HS-5 (cell line): Measurements from ENCODE around the gene SLC2A8.
A peak's percentile ranks its signal among the peaks of the same experiment; 100 is the strongest.

ENCODE experiments used
- DNase-seq: peaks from one replicate; pipeline ENCODE4 v3.0.0-alpha.2; 2012; ENCODE audit warnings: low read depth

The SLC2A8 gene

DNA sequence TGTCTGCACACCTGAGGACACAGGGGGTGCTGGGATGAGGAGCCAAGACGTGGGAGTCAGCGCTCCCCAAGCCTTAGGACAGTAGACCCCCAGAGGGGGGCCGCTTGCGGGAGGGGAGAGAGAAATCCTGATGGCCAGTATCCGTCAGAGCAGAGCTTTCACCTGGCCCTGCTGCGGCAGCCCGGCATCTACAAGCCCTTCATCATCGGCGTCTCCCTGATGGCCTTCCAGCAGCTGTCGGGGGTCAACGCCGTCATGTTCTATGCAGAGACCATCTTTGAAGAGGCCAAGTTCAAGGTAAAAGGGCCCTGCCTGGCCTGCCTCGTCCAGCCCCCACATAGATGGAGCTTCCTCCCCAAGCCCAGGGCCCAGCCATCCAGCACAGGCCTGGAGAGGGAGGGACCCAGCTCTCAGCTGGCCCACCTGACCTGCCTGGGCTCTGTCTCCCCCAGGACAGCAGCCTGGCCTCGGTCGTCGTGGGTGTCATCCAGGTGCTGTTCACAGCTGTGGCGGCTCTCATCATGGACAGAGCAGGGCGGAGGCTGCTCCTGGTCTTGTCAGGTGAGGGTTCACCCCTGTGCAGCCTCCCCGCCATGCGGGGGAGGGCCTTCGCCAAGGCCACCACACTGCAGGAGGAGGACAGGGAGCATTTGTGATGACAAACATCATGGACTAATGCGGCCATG is 6.7 kb downstream of the SLC2A8 start:
- DNase-seq = no peak

DNA sequence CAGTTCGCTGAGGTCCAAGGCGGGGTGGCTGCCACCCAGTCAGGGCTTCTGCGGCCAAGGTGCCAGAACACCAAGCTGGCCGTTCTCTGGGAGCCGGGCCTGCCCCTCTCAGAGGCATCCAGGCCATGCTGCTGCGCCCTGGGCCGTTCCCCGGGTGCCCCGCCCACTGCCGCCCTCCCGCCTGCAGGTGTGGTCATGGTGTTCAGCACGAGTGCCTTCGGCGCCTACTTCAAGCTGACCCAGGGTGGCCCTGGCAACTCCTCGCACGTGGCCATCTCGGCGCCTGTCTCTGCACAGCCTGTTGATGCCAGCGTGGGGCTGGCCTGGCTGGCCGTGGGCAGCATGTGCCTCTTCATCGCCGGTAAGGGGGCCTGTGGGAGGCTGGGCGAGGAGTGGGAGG is 7.7 kb downstream of the SLC2A8 start:
- DNase-seq = no peak

DNA sequence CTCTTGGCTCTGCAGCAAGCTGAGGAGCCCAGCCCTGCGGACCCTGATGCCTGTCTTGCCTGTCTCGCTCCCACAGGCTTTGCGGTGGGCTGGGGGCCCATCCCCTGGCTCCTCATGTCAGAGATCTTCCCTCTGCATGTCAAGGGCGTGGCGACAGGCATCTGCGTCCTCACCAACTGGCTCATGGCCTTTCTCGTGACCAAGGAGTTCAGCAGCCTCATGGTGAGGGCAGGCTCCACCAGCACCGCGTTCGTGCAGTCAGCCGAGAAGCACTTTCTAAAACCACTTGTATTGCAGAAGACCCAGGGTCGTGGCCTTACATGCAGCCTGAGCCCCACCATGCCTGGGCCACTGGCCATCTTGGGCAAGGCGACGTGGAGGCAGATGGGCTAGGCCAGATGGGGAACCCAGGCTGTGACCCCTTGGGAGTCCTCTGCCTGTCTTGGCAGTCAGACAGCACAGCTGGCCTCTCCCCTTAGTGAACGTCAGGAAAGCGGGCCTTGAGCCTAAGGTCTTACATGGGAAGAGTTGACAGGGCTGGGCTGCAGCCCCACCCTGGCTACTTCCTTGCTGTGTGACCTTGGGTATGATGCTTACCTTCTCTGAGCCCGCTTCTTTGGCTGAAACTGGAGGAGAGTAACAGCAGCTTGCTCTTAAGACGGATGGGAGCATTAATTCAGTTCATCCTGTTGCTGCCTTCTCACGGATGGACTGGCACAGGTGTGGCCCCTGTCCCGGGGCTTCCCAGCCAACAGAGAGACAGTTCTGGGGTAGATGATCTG is 8.6 kb downstream of the SLC2A8 start:
- no peak for DNase-seq

DNA sequence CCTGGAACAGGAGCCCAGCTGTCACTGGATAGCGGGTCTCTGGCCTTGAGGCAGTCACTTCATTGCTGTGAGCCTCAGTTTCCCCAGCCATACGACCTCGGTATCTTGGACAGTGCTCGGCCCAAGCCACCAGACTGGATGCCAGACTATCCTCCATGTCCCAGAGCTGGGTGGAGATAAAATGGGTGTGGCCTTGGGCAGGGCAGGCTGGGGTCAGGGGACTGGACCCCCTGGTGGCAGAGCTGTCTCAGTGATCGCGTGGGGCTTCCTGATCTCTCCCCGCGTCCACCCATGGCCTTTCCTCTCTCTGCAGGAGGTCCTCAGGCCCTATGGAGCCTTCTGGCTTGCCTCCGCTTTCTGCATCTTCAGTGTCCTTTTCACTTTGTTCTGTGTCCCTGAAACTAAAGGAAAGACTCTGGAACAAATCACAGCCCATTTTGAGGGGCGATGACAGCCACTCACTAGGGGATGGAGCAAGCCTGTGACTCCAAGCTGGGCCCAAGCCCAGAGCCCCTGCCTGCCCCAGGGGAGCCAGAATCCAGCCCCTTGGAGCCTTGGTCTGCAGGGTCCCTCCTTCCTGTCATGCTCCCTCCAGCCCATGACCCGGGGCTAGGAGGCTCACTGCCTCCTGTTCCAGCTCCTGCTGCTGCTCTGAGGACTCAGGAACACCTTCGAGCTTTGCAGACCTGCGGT is 10.0 kb downstream of the SLC2A8 start:
- DNase-seq = no peak

DNA sequence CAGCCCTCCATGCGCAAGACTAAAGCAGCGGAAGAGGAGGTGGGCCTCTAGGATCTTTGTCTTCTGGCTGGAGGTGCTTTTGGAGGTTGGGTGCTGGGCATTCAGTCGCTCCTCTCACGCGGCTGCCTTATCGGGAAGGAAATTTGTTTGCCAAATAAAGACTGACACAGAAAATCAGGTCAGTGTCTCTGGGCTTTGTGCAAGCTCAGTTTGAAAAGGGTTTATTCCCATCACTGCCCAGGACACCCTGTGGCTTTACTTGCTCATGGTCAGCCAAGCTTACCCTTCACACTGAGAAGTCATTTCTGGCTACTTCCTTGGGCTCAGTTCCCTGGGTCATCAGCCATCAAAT is 10.5 kb downstream of the SLC2A8 start:
- no peak for DNase-seq

GRCh38 chr9:127411122-127411521 is 14.2 kb downstream of the SLC2A8 start:
- no peak for DNase-seq

DNA sequence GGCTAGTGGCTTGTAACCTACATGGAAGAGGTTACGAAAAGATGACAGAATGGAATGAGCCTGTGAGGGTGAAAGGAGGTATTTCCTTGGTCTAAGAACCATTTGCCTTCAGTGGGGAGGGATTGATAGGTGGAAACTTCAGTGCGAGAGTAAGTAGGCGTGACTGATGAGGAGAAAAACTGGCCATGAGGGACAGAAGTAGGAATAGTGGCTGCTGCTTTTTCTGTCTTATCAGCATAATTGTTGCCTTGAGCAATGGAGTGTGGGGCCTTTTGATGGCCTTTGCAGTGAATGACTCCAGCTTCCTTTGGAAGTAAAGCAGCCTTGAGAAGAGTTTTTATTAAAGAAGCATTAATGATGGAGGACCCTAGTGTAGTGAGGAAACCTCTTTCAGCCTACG is 18.2 kb downstream of the SLC2A8 start:
- no peak for DNase-seq

DNA sequence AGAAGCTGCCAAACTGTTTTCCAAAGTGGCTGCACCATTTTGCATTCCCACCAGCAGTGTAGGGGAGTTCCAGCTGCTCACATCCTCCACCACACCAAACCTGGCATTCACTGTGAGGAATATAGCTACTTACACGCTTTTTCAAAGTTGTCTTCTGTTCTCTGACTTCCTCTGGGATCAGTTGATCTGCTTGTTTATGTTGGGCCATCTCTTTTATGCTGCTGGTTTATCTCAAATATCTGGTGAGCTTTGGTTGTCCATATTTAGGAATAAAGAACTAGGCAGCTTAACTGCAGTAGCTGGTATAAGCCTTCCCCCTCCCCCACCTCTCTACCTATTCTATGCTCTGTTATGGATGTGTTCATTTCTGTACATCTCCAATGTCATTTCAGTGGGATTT is 18.7 kb downstream of the SLC2A8 start:
- no peak for DNase-seq

- DNase-seq = peak; percentile 24
Measured at GRCh38 chr9:127417131-127418036, 20.4 kb downstream of the SLC2A8 start.

- no peak for DNase-seq
Measured at GRCh38 chr9:127418037-127418471, 21.1 kb downstream of the SLC2A8 start.

- DNase-seq = no peak
Measured at GRCh38 chr9:127419348-127419747, 22.4 kb downstream of the SLC2A8 start.

DNA sequence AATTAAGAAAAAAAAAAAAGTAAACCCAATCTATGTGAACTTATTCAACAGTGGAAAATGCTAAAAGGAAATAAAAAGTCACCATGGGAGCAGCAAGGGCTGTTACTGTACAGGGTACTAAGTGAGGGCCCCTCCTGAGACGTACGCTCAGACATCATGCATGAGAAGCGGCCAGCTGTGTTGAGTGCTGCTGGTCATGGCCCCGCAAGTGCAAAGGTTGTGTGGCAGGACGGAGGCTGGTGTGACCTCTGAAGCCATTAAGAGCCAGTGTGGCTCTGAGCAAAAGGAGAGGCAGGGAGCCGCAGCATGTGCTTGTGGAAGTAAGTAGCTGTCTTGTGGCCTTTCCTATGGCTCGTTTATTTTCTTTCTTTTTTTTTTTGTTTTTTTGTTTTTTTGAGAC is 24.1 kb downstream of the SLC2A8 start:
- DNase-seq = no peak

GRCh38 chr9:127422133-127422782 is 25.3 kb downstream of the SLC2A8 start:
- DNase-seq = no peak

- no peak for DNase-seq
Measured at GRCh38 chr9:127422787-127423186, 25.8 kb downstream of the SLC2A8 start.

GRCh38 chr9:127423476-127423933 is 26.5 kb downstream of the SLC2A8 start:
- no peak for DNase-seq

DNA sequence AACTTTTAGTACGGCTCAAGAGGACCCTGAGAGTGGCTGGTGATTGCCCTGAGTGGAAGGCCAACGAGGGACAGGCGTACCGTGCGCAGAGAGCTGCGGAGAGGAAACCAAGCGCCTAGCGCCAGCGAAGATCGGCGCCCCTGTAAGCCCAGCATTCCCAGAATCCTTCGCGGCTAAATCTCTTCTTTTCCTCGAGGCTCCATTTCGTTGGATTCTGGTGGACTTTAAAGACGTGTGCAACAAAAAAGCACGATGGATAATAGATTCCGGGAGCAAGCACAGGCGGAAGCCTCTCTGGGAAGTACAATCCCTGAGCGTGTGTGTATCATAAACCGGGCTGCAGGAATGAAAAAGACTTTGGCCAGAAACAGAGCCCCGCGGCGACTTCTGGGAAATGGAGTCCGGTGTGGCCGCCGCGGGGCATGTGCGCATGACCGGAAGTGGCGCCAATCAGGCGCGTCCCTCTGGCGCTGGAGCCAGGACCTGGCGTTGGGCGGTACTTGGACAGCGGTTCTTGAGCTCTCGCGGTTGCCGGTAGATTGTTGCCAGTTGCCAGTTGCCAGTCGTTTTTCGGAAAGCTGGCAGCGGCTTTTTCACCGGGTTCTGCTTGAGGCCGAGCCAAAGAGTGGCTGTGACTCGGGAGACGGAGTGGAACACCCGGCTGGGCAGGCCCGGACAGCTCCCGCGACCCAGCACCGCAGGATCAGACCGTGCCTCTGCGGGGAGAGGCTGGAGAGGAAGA is 27.1 kb downstream of the SLC2A8 start, which contains the start of gene ZNF79:
TSS of gene ZNF79 (plus strand) at position 449 of the 742 bp plus-strand sequence. CDS start 406 bp downstream, outside the sequence.
- DNase-seq = peak; percentile 72

DNA sequence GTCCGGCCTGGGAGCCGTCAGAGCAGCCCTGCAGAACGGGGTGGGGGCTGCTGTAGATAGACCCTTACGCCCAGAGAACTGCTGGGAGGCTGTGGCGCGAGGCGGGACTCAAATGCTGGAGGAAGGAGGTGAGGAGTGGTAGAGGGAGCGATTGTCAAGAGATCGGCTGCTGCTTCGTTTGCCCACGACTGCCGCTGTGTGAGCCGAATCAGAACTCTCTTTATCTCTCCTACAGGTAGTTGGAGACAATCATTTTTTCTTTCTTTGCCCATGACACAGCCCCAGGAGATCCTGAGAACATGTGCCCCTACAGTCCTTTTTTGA is 27.7 kb downstream of the SLC2A8 start:
- DNase-seq = no peak

DNA sequence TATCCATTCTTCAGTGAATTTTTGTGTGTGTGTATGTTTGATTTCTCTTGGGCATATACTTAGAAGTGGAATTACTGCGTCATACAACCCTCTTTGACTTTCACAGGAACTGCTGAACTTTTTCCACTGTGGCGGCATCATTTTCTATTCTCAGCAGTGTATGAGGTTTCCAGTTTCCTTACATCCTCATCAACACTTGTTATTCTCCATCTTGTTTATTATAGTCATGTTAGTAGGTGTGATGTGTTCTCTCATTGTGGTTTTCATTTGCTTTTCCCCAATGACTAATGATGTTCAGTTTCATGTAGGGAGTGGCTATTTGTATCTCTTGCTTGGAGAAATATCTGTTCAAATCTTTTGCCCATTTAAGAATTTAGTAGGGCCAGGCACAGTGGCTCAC is 29.8 kb downstream of the SLC2A8 start:
- DNase-seq = no peak

DNA sequence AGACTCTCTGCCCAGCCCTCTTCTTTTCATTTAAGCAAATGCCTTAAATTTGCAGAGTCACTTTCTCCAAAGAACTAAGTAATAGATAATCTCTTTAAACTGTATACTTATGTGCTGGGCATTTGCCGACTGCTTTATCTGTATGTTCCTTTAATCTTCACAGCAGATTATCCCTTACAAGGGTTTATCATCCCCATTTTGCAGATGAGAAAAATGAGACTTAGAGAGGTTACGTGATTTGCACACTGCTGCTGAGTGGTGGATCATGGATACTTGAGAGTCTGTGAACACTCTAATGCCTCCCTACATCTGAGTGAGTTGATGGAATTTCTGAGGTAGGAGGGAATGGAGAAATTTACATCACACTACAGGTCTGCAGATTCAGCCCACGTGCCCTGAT is 31.4 kb downstream of the SLC2A8 start:
- no peak for DNase-seq

GRCh38 chr9:127430415-127430814 is 33.4 kb downstream of the SLC2A8 start:
- DNase-seq = no peak
